ENCODE results near the gene AP3D1. TPM values are rescaled to one million over a fixed set of nuclear protein-coding genes. Genes with fewer than 3 reads are reported as not detected.

Gene AP3D1
- total RNA-seq, 1 donor from 2014 or later: 109 TPM

DNA sequence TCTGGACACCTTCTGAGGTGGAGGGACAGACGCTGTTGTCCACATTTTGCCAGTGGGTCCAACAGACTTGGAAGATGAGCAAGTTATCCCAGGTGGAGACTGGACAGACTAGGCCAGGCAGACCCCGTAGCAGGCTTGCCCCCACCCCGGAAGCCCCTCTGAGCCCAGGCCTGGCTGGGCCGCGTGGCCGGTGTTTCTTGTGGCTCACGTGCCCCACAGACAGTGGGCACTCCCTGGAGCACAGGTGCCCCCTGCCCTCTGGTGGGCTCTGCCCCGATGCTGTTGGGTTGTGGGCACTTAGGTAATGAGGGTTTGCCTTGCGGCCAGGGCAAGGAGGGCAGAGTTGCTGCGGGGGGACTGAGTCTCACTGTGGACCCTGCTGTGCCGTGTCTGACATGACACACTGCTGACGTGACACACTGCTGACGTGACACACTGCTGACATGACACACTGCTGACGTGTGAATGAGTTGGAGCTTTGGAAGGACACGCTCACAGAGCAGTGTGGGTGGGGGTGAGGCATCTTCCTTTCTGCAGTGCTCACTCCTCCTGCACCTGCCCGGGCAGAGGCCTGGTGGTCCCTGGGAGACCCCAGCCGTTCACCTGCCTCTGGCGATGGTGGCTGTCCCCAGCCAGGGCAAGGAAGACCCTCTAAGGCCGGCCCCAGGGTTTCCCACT is 37.5 kb upstream of the AP3D1 start:
- no peak overlapping the region for H3K27ac Mint-ChIP-seq
- DNase-seq (no peak), ATAC-seq (ENCODE audit: low read depth) (no peak)
- peaks cover 80% of the 10 kb centered on the region for H3K36me3 Mint-ChIP-seq (ENCODE audit: low read depth)
- H3K9me3 Mint-ChIP-seq: no peaks in the 10 kb centered on the region
- H3K27me3 Mint-ChIP-seq: no peaks in the 10 kb centered on the region
- peaks cover 47% of the 10 kb centered on the region for H3K4me1 Mint-ChIP-seq
- TF ChIP-seq, protein P1, sequence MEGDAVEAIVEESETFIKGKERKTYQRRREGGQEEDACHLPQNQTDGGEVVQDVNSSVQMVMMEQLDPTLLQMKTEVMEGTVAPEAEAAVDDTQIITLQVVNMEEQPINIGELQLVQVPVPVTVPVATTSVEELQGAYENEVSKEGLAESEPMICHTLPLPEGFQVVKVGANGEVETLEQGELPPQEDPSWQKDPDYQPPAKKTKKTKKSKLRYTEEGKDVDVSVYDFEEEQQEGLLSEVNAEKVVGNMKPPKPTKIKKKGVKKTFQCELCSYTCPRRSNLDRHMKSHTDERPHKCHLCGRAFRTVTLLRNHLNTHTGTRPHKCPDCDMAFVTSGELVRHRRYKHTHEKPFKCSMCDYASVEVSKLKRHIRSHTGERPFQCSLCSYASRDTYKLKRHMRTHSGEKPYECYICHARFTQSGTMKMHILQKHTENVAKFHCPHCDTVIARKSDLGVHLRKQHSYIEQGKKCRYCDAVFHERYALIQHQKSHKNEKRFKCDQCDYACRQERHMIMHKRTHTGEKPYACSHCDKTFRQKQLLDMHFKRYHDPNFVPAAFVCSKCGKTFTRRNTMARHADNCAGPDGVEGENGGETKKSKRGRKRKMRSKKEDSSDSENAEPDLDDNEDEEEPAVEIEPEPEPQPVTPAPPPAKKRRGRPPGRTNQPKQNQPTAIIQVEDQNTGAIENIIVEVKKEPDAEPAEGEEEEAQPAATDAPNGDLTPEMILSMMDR (IDR thresholded peaks at IDR 0.05): no peak
- POLR2A ChIA-PET: interaction anchor here (0.5 to 0.9 kb wide), 4 partner anchors 17 to 269 kb away, joined by 4 to 6 read pairs (median 4); no protein-coding TSS in a partner anchor
- CTCF ChIA-PET: no interaction called here
- no peak overlapping the region for H3K4me3 Mint-ChIP-seq
- intact Hi-C loops (cut with micrococcal nuclease): loop anchor here (5.0 kb wide), 1 partner anchor 37 kb away; the partner anchor contains the start of gene AP3D1

DNA sequence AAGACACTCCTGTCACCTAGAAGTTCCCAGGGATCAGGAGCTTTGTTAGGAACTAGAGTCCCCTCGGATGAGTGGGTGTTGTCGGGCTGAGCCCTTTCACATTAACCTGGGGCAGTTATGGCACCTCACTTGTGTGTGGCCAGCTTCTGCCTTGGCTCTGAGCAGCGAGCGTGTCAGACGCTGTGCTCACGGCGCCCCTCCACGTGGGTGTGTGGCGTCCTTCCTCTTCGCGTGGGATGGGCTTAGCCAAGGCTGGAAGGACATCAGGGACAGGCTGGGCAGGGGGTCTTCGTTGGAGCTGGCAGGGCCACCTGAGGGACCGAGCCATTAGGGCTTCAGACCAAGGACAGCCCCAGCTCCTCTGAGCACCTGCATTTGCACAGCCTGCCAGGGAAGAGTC is 35.8 kb upstream of the AP3D1 start:
- POLR2A ChIA-PET: interaction anchor here (0.6 to 2.7 kb wide), 10 partner anchors 10 to 185 kb away, joined by 3 to 15 read pairs (median 4); partner anchors contain the start of gene AP3D1
- intact Hi-C loops (cut with micrococcal nuclease): loop anchor here (1.0 to 5.0 kb wide), 2 partner anchors 16 to 35 kb away; partner anchors contain the start of gene AP3D1

DNA sequence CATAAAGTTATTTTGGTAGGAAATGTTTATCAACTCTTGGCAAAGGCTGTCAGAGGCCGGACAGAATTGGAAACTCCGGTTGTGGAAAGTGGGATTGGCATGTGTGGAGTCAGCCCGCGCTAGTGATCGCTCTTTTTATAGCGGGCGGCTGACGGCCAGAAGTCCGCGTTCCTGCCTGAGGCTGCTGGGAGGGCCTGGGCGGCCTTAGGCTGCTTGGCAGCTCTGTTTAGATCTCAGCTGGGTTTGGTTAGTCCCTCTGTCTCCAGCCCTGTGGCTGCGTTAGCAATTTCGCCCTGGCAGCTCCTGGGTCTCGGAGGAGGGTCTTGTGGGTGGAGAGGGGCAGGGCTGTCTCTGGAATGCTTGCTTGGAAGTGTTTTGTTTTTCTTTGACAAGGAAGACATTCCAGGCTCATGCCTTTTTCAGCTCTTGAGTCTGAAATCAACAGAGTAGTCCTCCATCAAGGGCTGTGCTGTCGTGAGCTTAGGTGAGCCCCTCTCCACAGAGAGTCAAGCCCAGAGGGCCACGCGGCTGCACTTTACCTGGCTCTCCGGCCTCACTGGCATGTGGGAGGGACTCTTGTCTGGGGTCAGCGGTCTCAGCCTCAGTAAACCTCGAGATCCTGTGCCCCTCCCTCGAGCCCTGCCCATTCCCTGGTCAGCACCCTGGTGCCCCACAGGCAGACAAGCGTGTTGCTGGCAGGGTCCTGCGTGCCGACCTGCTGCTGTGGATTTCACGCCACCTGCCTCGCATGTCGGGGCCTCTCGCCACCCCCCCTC is 34.9 kb upstream of the AP3D1 start:
- ATAC-seq (ENCODE audit: low read depth): no peak
- Mint-ChIP-seq H3K4me1 (peaks cover 64% of the 10 kb centered on the region), H3K4me3 (no peak overlapping the region), H3K27ac (no peak overlapping the region), H3K36me3 (ENCODE audit: low read depth) (peaks cover 73% of the 10 kb centered on the region), H3K27me3 (no peaks in the 10 kb centered on the region), H3K9me3 (no peaks in the 10 kb centered on the region)
- ChIA-PET CTCF (no interaction called here), POLR2A (interaction anchor here (0.6 to 2.7 kb wide), 6 partner anchors 13 to 1154 kb away, joined by 3 to 10 read pairs (median 4); partner anchors contain the start of gene CIRBP)
- intact Hi-C loops (cut with micrococcal nuclease): loop anchor here (5.0 kb wide), 1 partner anchor 34 kb away; the partner anchor contains the start of gene AP3D1
- TF ChIP-seq, protein P1 (IDR thresholded peaks at IDR 0.05): no peak
- no peak for DNase-seq

More for the DNA sequence above, 35.8 kb upstream of the AP3D1 start:
- peaks cover 76% of the 10 kb centered on the region for H3K36me3 Mint-ChIP-seq (ENCODE audit: low read depth)
- ATAC-seq (ENCODE audit: low read depth) (no peak), DNase-seq (no peak)
- TF ChIP-seq, protein P1 (IDR thresholded peaks at IDR 0.05): no peak
- peak overlapping the region; percentile 29 for H3K4me3 Mint-ChIP-seq
- peaks cover 61% of the 10 kb centered on the region for H3K4me1 Mint-ChIP-seq
- H3K27ac Mint-ChIP-seq: peak overlapping the region; percentile 51
- H3K27me3 Mint-ChIP-seq: no peaks in the 10 kb centered on the region
- CTCF ChIA-PET: interaction anchor here (0.5 to 1.3 kb wide), 2 partner anchors 31 to 193 kb away, joined by 4 to 6 read pairs; no protein-coding TSS in a partner anchor
- H3K9me3 Mint-ChIP-seq: no peaks in the 10 kb centered on the region

DNA sequence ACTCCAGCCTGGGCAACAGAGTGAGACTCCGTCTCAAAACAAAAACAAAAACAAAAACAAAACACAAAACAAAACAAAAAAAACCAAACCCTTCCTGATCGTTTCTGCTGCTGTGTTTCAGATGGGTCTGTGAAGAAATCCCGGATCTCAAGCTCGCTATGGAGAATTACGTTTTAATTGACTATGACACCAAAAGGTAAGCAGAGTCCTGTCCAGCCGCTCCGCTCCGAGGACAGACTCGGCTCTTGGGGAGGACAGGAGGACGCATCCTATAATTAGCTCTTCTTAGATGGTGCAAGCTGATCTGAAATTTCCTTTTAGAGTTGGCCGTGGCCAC is 34.3 kb upstream of the AP3D1 start:
- Mint-ChIP-seq H3K4me3 (no peak overlapping the region), H3K36me3 (ENCODE audit: low read depth) (peaks cover 72% of the 10 kb centered on the region), H3K27ac (no peak overlapping the region), H3K9me3 (no peaks in the 10 kb centered on the region), H3K4me1 (peaks cover 64% of the 10 kb centered on the region), H3K27me3 (no peaks in the 10 kb centered on the region)
- intact Hi-C loops (cut with micrococcal nuclease): loop anchor here (5.0 kb wide), 1 partner anchor 33 kb away; the partner anchor contains the start of gene AP3D1
- TF ChIP-seq, protein P1 (IDR thresholded peaks at IDR 0.05): no peak
- ChIA-PET CTCF (no interaction called here), POLR2A (interaction anchor here (0.6 to 2.7 kb wide), 5 partner anchors 12 to 1154 kb away, joined by 3 to 10 read pairs (median 4); partner anchors contain the start of gene CIRBP)
- no peak for ATAC-seq (ENCODE audit: low read depth)
- no peak for DNase-seq
